ENCODE measurements around the gene PRKN.

Gene PRKN

GRCh38 chr6:162727322-162728182 is at the start of gene PRKN, which contains the start of gene PACRG:
Gene PRKN, minus strand, starts transcription at chr6:162727766.
Gene PACRG, plus strand, starts transcription at chr6:162727974.
- peak; percentile 91 for DNase-seq

- no peak for DNase-seq
These were observed 49.5 kb upstream of the PRKN start for GRCh38 chr6:162777091-162777490.

GRCh38 chr6:162773996-162774395 is 46.4 kb upstream of the PRKN start:
- DNase-seq = no peak

- no peak for DNase-seq
These were observed 44.9 kb upstream of the PRKN start for GRCh38 chr6:162772466-162772865.

- DNase-seq = no peak
These were observed 43.4 kb upstream of the PRKN start for GRCh38 chr6:162770955-162771354.

- no peak for DNase-seq
These were observed 42.6 kb upstream of the PRKN start for GRCh38 chr6:162770136-162770535.

GRCh38 chr6:162753775-162754174 is 26.2 kb upstream of the PRKN start:
- DNase-seq = no peak

GRCh38 chr6:162751211-162751859 is 23.8 kb upstream of the PRKN start:
- DNase-seq = no peak

GRCh38 chr6:162750776-162751175 is 23.2 kb upstream of the PRKN start:
- no peak for DNase-seq

- DNase-seq = no peak
These were observed 9.4 kb upstream of the PRKN start for GRCh38 chr6:162736961-162737360.

GRCh38 chr6:162733489-162733888 is 5.9 kb upstream of the PRKN start:
- no peak for DNase-seq

GRCh38 chr6:162730502-162730901 is 2.9 kb upstream of the PRKN start:
- DNase-seq = no peak

GRCh38 chr6:162728706-162729105 is 1.1 kb upstream of the PRKN start:
- DNase-seq = no peak

GRCh38 chr6:162728197-162728596 is 631 bp upstream of the PRKN start:
- DNase-seq = no peak

- DNase-seq = no peak
These were observed 632 bp downstream of the PRKN start for GRCh38 chr6:162726947-162727321.

- DNase-seq = no peak
These were observed 4.9 kb downstream of the PRKN start for GRCh38 chr6:162722633-162723032.

GRCh38 chr6:162722226-162722625 is 5.3 kb downstream of the PRKN start:
- DNase-seq = no peak

- DNase-seq = no peak
These were observed 6.2 kb downstream of the PRKN start for GRCh38 chr6:162721404-162721687.

- no peak for DNase-seq
These were observed 8.0 kb downstream of the PRKN start for GRCh38 chr6:162719528-162719927.

- no peak for DNase-seq
These were observed 12.0 kb downstream of the PRKN start for GRCh38 chr6:162715601-162716000.

GRCh38 chr6:162713974-162714780 is 13.4 kb downstream of the PRKN start:
- no peak for DNase-seq

- no peak for DNase-seq
These were observed 14.9 kb downstream of the PRKN start for GRCh38 chr6:162712694-162713093.

GRCh38 chr6:162711376-162711775 is 16.2 kb downstream of the PRKN start:
- no peak for DNase-seq

- no peak for DNase-seq
These were observed 16.6 kb downstream of the PRKN start for GRCh38 chr6:162710936-162711335.

Data from GOT3 (cell line).